SK-N-SH (cell line): ENCODE data around the gene ITPRID2. TPM values are rescaled to one million over a fixed set of nuclear protein-coding genes. Genes with fewer than 3 reads are reported as not detected.

Experiments used
- CTCF ChIA-PET: fragments of 300-600, 350-600 bp; formaldehyde crosslinking; extraction: SDS; loops from one replicate; lab custom pipeline; 2021; lab: Yijun Ruan, JAX
- POLR2A ChIA-PET: fragments of 350-600 bp; sonication (Branson Sonifier 250); formaldehyde crosslinking; extraction: SDS; loops from one replicate; lab custom pipeline; 2020; ENCODE audit warnings: antibody characterized with exemption, inconsistent platforms; lab: Yijun Ruan, JAX
- DNase-seq: peaks from one replicate; pipeline ENCODE4 v3.0.0; 2012
- H2AFZ ChIP-seq: fragments of 200-600 bp; sonication (generic); 2 replicates; pipeline ENCODE4 v1.8.1; 2016; ENCODE audit warnings: antibody characterized with exemption, mild to moderate bottlenecking, low read depth
- H3F3A ChIP-seq: fragments of 200-600 bp; sonication (generic); replicated peaks from 2 replicates; pipeline ENCODE3; 2016; ENCODE audit warnings: antibody characterized with exemption, mild to moderate bottlenecking; ENCODE audit not compliant: insufficient read depth
- H3K27ac ChIP-seq, 2 experiments: fragments of 200-500 bp in 1 of 2; fragments of 200-600 bp in 1 of 2; sonication (Bioruptor generic) in 1 of 2; sonication (generic), shearing (Covaris generic) in 1 of 2; 2 replicates each; pipeline versions ENCODE4 v1.5.1 to v1.6.1; 2014 to 2016; ENCODE audit warnings: low read depth in 2 of 2, inconsistent platforms in 1 of 2, low read length in 1 of 2, mild to moderate bottlenecking in 1 of 2, mixed read lengths in 1 of 2
- H3K27me3 ChIP-seq: fragments of 200-600 bp; sonication (generic), shearing (Covaris generic); 2 replicates; pipeline ENCODE4 v1.6.1; 2016; ENCODE audit warnings: mixed run types; ENCODE audit not compliant: insufficient read depth
- H3K36me3 ChIP-seq, 2 experiments: fragments of 200-500 bp in 1 of 2; fragments of 200-600 bp in 1 of 2; sonication (Bioruptor generic) in 1 of 2; sonication (generic) in 1 of 2; replicated peaks in 1 of 2; 2 replicates each; pipeline versions ENCODE3 to v1.5.1; 2014 to 2016; ENCODE audit warnings: low read length in 1 of 2, mild to moderate bottlenecking in 1 of 2; ENCODE audit not compliant: insufficient read depth in 2 of 2, control insufficient read depth in 1 of 2
- H3K4me1 ChIP-seq, 2 experiments: fragments of 200-500 bp in 1 of 2; fragments of 200-600 bp in 1 of 2; sonication (Bioruptor generic) in 1 of 2; sonication (generic), shearing (Covaris generic) in 1 of 2; 2 replicates each; pipeline versions ENCODE4 v1.5.1 to v1.6.1; 2014 to 2016; ENCODE audit warnings: low read depth in 1 of 2, low read length in 1 of 2, mixed run types in 1 of 2; ENCODE audit not compliant: insufficient read depth in 2 of 2, control insufficient read depth in 1 of 2
- H3K4me2 ChIP-seq: fragments of 200-600 bp; sonication (generic), shearing (Covaris generic); 2 replicates; pipeline ENCODE4 v1.6.1; 2017; ENCODE audit warnings: mixed run types
- H3K4me3 ChIP-seq, 2 experiments: fragments of 200-500 bp in 1 of 2; fragments of 200-600 bp in 1 of 2; sonication (Bioruptor generic) in 1 of 2; sonication (generic), shearing (Covaris generic) in 1 of 2; 2 replicates each; pipeline versions ENCODE4 v1.5.1 to v1.8.1; 2014 to 2016; ENCODE audit warnings: low read depth in 2 of 2, inconsistent platforms in 1 of 2, low read length in 1 of 2, mild to moderate bottlenecking in 1 of 2, mixed read lengths in 1 of 2, moderate library complexity in 1 of 2
- H3K79me2 ChIP-seq: fragments of 200-600 bp; sonication (generic); 2 replicates; pipeline ENCODE4 v1.8.1; 2017; ENCODE audit warnings: mild to moderate bottlenecking; ENCODE audit not compliant: insufficient read depth
- H3K9ac ChIP-seq: fragments of 200-600 bp; sonication (generic); 2 replicates; pipeline ENCODE4 v1.6.1; 2017; ENCODE audit warnings: mixed run types
- H3K9me2 ChIP-seq: fragments of 200-600 bp; sonication (generic); 2 replicates; pipeline ENCODE4 v1.6.1; 2017; ENCODE audit warnings: mixed run types
- H3K9me3 ChIP-seq: fragments of 200-600 bp; sonication (generic); 2 replicates; pipeline ENCODE4 v1.6.1; 2017; ENCODE audit warnings: mixed run types, mild to moderate bottlenecking, moderate library complexity
- H4K20me1 ChIP-seq: fragments of 200-600 bp; sonication (generic); 2 replicates; pipeline ENCODE4 v1.6.1; 2017; ENCODE audit warnings: mild to moderate bottlenecking, mixed run types; ENCODE audit not compliant: insufficient read depth
- ELF1 ChIP-seq: IDR thresholded peaks from 2 replicates; pipeline ENCODE4 v1.4.0; 2012
- EP300 ChIP-seq, 2 experiments: IDR thresholded peaks; 2 replicates each; pipeline versions ENCODE4 v1.4.0 to v1.6.1; 2012; ENCODE audit warnings: borderline replicate concordance in 1 of 2, low read depth in 1 of 2, low read length in 1 of 2
- EZH2phosphoT487 ChIP-seq: fragments of 200-600 bp; sonication (generic); IDR thresholded peaks from 2 replicates; pipeline ENCODE4 v1.6.1; 2017; ENCODE audit warnings: low read depth, mixed run types, mild to moderate bottlenecking, antibody characterized with exemption, moderate library complexity, borderline replicate concordance
- FOXM1 ChIP-seq: IDR thresholded peaks from 2 replicates; pipeline ENCODE4 v1.4.0; 2012; ENCODE audit warnings: low read depth, mild to moderate bottlenecking
- GABPA ChIP-seq: IDR thresholded peaks from 2 replicates; pipeline ENCODE4 v1.4.0; 2012; ENCODE audit warnings: low read depth, mild to moderate bottlenecking
- MXI1 ChIP-seq: IDR thresholded peaks from 2 replicates; pipeline ENCODE4 v1.6.1; 2012; ENCODE audit warnings: mild to moderate bottlenecking, low read depth, low read length, improper control_type of control experiment
- NFIC ChIP-seq: IDR thresholded peaks from 2 replicates; pipeline ENCODE4 v1.4.0; 2012; ENCODE audit warnings: borderline replicate concordance
- USF1 ChIP-seq: IDR thresholded peaks from 2 replicates; pipeline ENCODE4 v1.4.0; 2012; ENCODE audit warnings: low read depth, borderline replicate concordance
- WGBS: methylation state at CpG from one replicate; pipeline ENCODE4 v1.1.6; 2017; ENCODE audit warnings: low lambda C conversion rate; 5-methylcytosine and 5-hydroxymethylcytosine counted together
- polyA plus RNA-seq, 3 experiments: library from polyadenylated mRNA; depleted of rRNA; stranded (reverse); fragments of >200 nt; gene quantifications; 2 replicates each; pipeline ENCODE4 v1.2.3, GENCODE V29; 2012
- TF ChIP-seq, protein P1 (sequence below): IDR thresholded peaks from 2 replicates; pipeline ENCODE4; 2012

The ITPRID2 gene
- polyA plus RNA-seq, 1 of the 3 experiments (the other 2 are of a cell fraction): 41.9 TPM

- TF ChIP-seq NFIC (no peak), MXI1 (no peak), GABPA (no peak), USF1 (no peak), ELF1 (no peak), FOXM1 (no peak), EP300 (IDR thresholded peaks at IDR 0.05; ENCODE audit: borderline replicate concordance in 1 of 2, low read depth in 1 of 2, low read length in 1 of 2) (no peak)
Observed at GRCh38 chr2:181907057-181907456, 15.5 kb downstream of the ITPRID2 start (continued).

DNA sequence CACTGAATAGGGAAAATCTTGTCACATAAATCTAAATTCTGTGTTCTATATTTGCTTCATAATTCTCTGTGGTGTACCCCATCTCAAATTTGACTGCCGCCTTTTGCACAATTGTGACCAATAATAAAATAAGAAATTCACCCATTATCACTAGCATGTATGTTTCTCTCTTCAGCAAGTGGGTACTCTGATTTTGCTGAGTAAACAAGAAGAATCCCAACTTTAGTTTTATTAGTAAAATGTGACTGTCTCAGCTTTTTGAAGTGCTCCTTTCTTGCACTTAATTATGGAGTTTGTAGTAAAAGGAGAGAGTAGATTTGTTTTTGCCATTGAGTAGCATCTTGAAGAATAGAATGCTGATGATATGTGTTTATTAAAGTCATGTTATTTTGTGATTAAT is 16.1 kb downstream of the ITPRID2 start:
- CTCF ChIA-PET: interaction anchor here (1.2 kb wide), 1 partner anchor 17 kb away, joined by 4 read pairs; the partner anchor contains the start of gene ITPRID2
- H3K9ac ChIP-seq: no peak overlapping the region

DNA sequence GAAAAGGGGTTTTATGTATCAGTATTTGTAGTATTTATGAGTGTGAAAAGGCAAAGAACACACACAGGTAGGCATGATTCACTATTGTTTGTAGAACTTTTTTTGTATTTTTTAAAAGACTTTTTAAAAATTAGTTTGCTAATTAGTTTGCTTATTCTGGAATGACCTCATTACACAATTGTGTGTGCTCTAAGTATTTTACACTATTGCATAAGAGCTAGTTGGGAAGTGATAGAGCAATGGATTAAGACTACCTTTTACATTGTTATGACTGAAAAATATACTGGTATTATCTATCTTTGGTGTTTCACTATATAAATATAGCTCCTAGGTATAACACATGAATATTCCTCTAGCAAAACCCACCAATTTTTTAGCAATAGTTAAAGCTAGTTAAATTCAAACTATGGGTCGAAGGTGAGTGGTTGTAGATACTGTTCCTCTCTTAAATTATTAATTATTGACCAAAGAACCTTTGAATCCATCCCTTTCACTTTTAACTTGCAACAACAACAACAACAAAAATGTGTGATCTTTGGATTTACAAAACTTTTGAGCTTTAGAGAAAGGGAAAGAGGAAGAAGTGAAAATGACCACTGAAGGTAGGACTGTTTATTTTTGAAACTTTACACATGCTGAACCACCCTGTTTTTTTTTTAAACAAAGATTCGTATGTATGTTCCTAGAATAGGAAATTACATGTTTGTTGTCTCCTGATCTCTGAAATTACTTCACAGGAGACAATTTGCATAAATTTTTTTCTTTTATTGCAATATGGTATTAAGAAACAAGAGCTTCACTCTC is 18.7 kb downstream of the ITPRID2 start:
- H3K36me3 ChIP-seq: peaks cover 90 to 91% of the 10 kb centered on the region in 2 experiments
- TF ChIP-seq NFIC: no peak
- H3K9me3 ChIP-seq: no peaks in the 10 kb centered on the region
- no peak overlapping the region for H3K9ac ChIP-seq
- no peak overlapping the region for H3K4me2 ChIP-seq
- WGBS: 99% methylated on average over 2 of the region's 2 CpGs
- ChIA-PET POLR2A (no interaction called here), CTCF (interaction anchor here (1.0 to 1.5 kb wide), 2 partner anchors 11 to 12 kb away, joined by 4 to 5 read pairs; no protein-coding TSS in a partner anchor)
- no peaks in the 10 kb centered on the region for H3K9me2 ChIP-seq
- no peak overlapping the region for H3K27ac ChIP-seq
- no peaks in the 10 kb centered on the region; the same call in 1 of the 2 replicates for H4K20me1 ChIP-seq
- peaks cover 38% of the 10 kb centered on the region for H3K79me2 ChIP-seq
- no peak overlapping the region for H2AFZ ChIP-seq
- H3K4me1 ChIP-seq: no peaks in the 10 kb centered on the region; a peak in 1 of 4 replicates
- no peak overlapping the region for H3K4me3 ChIP-seq
- H3K27me3 ChIP-seq: no peaks in the 10 kb centered on the region
- DNase-seq: no peak
- H3F3A ChIP-seq: peaks cover 8% of the 10 kb centered on the region

More for the DNA sequence above, 16.1 kb downstream of the ITPRID2 start:
- Histone ChIP-seq H3K9me3 (no peaks in the 10 kb centered on the region), H3K79me2 (peaks cover 57% of the 10 kb centered on the region), H3K4me2 (no peak overlapping the region), H3F3A (peaks cover 13% of the 10 kb centered on the region), H3K4me3 (no peak overlapping the region), H3K36me3 (peaks cover 88 to 93% of the 10 kb centered on the region in 2 experiments), H3K27me3 (no peaks in the 10 kb centered on the region), H4K20me1 (no peaks in the 10 kb centered on the region; the same call in 1 of the 2 replicates), H3K4me1 (peaks cover 0 to 3% of the 10 kb centered on the region in 2 experiments; a peak in 3 of 4 replicates), H3K27ac (no peak overlapping the region), H3K9me2 (no peaks in the 10 kb centered on the region), H2AFZ (no peak overlapping the region)
- 100% methylated on average over 1 of the region's 1 CpG for WGBS
- POLR2A ChIA-PET: no interaction called here
- TF ChIP-seq, protein P1, sequence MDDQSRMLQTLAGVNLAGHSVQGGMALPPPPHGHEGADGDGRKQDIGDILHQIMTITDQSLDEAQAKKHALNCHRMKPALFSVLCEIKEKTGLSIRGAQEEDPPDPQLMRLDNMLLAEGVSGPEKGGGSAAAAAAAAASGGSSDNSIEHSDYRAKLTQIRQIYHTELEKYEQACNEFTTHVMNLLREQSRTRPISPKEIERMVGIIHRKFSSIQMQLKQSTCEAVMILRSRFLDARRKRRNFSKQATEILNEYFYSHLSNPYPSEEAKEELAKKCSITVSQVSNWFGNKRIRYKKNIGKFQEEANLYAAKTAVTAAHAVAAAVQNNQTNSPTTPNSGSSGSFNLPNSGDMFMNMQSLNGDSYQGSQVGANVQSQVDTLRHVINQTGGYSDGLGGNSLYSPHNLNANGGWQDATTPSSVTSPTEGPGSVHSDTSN: no peak
- TF ChIP-seq EZH2phosphoT487 (no peak), NFIC (no peak), EP300 (IDR thresholded peaks at IDR 0.05; ENCODE audit: borderline replicate concordance in 1 of 2, low read depth in 1 of 2, low read length in 1 of 2) (no peak)
- DNase-seq: no peak
